Panc1 (cell line): ENCODE data around the gene SIN3B. TPM values are rescaled to one million over a fixed set of nuclear protein-coding genes. Genes with fewer than 3 reads are reported as not detected.

ENCODE experiments used
- ATAC-seq: fragments of 200-7000 bp; cut with Tn5 transposase; 2 replicates; pipeline ENCODE4 v1.9.1; 2020; ENCODE audit warnings: mild to moderate bottlenecking, moderate library complexity
- BruUV-seq: library from RNA; stranded (reverse); fragments of 400-500 nt; replicated peaks from 2 replicates; lab custom pipeline; 2021; lab: Mats Ljungman, UMichigan
- CTCF ChIA-PET: fragments of 300-600 bp; sonication (Branson Sonifier 250); formaldehyde crosslinking; loops from one replicate; lab custom pipeline; 2022; ENCODE audit warnings: antibody characterized with exemption; lab: Charles Lee
- POLR2A ChIA-PET: fragments of 300-600 bp; sonication (Branson Sonifier 250); formaldehyde crosslinking; loops from one replicate; lab custom pipeline; 2022; ENCODE audit warnings: antibody characterized with exemption; lab: Charles Lee
- DNase-seq: peaks from one replicate; pipeline ENCODE4 v3.0.0-alpha.2; 2010; ENCODE audit warnings: low read depth, low spot score
- H3K27ac ChIP-seq: 2 replicates; pipeline ENCODE4 v1.5.1; 2011; ENCODE audit warnings: mild to moderate bottlenecking, low read length, inconsistent platforms
- H3K27me3 ChIP-seq: fragments of 200-500 bp; sonication (Bioruptor generic); 2 replicates; pipeline ENCODE4 v1.6.0; 2014; ENCODE audit warnings: low read length, inconsistent platforms; ENCODE audit not compliant: control insufficient read depth, insufficient read depth
- H3K36me3 ChIP-seq: fragments of 200-500 bp; sonication (Bioruptor generic); 2 replicates; pipeline ENCODE4 v1.5.1; 2014; ENCODE audit warnings: inconsistent platforms, mild to moderate bottlenecking, low read length, moderate library complexity; ENCODE audit not compliant: control insufficient read depth, insufficient read depth
- H3K4me1 ChIP-seq: 2 replicates; pipeline ENCODE4 v1.5.1; 2011; ENCODE audit warnings: inconsistent platforms, mild to moderate bottlenecking, low read length, moderate library complexity; ENCODE audit not compliant: control insufficient read depth, insufficient read depth
- H3K4me3 ChIP-seq, 2 experiments: 2 replicates each; pipeline ENCODE4 v1.5.1; 2011 to 2012; ENCODE audit warnings: low read depth in 2 of 2, low read length in 2 of 2, mild to moderate bottlenecking in 2 of 2, inconsistent platforms in 1 of 2, moderate library complexity in 1 of 2
- H3K9me3 ChIP-seq: fragments of 200-500 bp; sonication (Bioruptor generic); 2 replicates; pipeline ENCODE4 v1.5.1; 2014; ENCODE audit warnings: low read depth, mild to moderate bottlenecking, inconsistent platforms, low read length, moderate library complexity; ENCODE audit not compliant: control insufficient read depth, insufficient read depth
- POLR2AphosphoS5 ChIP-seq: IDR thresholded peaks from 2 replicates; pipeline ENCODE4 v1.6.1; 2012; ENCODE audit warnings: mild to moderate bottlenecking, low read depth, low read length, moderate library complexity
- REST ChIP-seq, 2 experiments: IDR thresholded peaks; 2 replicates each; pipeline ENCODE4 v1.6.1; 2011 to 2012; ENCODE audit warnings: low read depth in 2 of 2, control low read depth in 1 of 2, low read length in 1 of 2, mild to moderate bottlenecking in 1 of 2, moderate library complexity in 1 of 2; ENCODE audit not compliant: insufficient read depth in 1 of 2
- SIN3A ChIP-seq: IDR thresholded peaks from 2 replicates; pipeline ENCODE4 v1.6.1; 2012; ENCODE audit warnings: low read depth, mild to moderate bottlenecking, low read length, moderate library complexity, borderline replicate concordance; ENCODE audit not compliant: insufficient read depth
- TCF7L2 ChIP-seq: IDR thresholded peaks from 2 replicates; pipeline ENCODE4 v1.6.1; 2011; ENCODE audit warnings: mild to moderate bottlenecking, low read depth, low read length, inconsistent platforms
- in situ Hi-C: cut with HindIII; loops from 2 replicates; pipeline ENCODE4 v1.10.0; 2016; ENCODE audit warnings: low sequenced_read_pairs, low pct_unique_long_range_greater_than_20kb
- intact Hi-C: fragments of 100-400 bp; cut with micrococcal nuclease; formaldehyde crosslinking; loops from one replicate; pipeline ENCODE4 v1.10.0; 2022; ENCODE audit not compliant: unreplicated experiment
- total RNA-seq: library from RNA; stranded (reverse); gene quantifications from one replicate; pipeline ENCODE4 v1.2.1, GENCODE V29; 2021; ENCODE audit not compliant: unreplicated experiment
- TF ChIP-seq, protein P1 (sequence below): fragments of 450-650 bp; IDR thresholded peaks from 2 replicates; pipeline ENCODE4 v1.5.1; 2017; ENCODE audit warnings: mild to moderate bottlenecking

The SIN3B gene
- total RNA-seq, 1 experiment from 2014 or later, result 47.0 TPM

GRCh38 chr19:16861011-16861410 lies 31.8 kb downstream of the SIN3B start:
- CTCF ChIA-PET, result no interaction called here
- POLR2A ChIA-PET, result no interaction called here
- Histone ChIP-seq H3K9me3 (no peaks in the 10 kb centered on the region), H3K27me3 (no peaks in the 10 kb centered on the region), H3K4me1 (no peaks in the 10 kb centered on the region), H3K4me3 (no peak overlapping the region), H3K36me3 (peaks cover 2% of the 10 kb centered on the region; the same call in 1 of the 2 replicates), H3K27ac (no peak overlapping the region)
- in situ Hi-C loops (no loop called here), intact Hi-C loops (no loop called here)
- ATAC-seq (no peak), DNase-seq (no peak)
- TF ChIP-seq, protein P1, sequence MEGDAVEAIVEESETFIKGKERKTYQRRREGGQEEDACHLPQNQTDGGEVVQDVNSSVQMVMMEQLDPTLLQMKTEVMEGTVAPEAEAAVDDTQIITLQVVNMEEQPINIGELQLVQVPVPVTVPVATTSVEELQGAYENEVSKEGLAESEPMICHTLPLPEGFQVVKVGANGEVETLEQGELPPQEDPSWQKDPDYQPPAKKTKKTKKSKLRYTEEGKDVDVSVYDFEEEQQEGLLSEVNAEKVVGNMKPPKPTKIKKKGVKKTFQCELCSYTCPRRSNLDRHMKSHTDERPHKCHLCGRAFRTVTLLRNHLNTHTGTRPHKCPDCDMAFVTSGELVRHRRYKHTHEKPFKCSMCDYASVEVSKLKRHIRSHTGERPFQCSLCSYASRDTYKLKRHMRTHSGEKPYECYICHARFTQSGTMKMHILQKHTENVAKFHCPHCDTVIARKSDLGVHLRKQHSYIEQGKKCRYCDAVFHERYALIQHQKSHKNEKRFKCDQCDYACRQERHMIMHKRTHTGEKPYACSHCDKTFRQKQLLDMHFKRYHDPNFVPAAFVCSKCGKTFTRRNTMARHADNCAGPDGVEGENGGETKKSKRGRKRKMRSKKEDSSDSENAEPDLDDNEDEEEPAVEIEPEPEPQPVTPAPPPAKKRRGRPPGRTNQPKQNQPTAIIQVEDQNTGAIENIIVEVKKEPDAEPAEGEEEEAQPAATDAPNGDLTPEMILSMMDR, result no peak
- TF ChIP-seq POLR2AphosphoS5 (no peak), SIN3A (no peak), REST (IDR thresholded peaks at IDR 0.05; ENCODE audit: insufficient read depth in 1 of 2, low read depth in 2 of 2, low read length in 1 of 2) (no peak), TCF7L2 (no peak)
- BruUV-seq, result no TSS peak

GRCh38 chr19:16861834-16862233 lies 32.6 kb downstream of the SIN3B start:
- ChIA-PET POLR2A (no interaction called here), CTCF (no interaction called here)
- in situ Hi-C loops, result no loop called here
- peaks cover 2% of the 10 kb centered on the region; the same call in 1 of the 2 replicates for H3K36me3 ChIP-seq
- DNase-seq (no peak), ATAC-seq (no peak)
- TF ChIP-seq, protein P1, result no peak
- TF ChIP-seq REST (IDR thresholded peaks at IDR 0.05; ENCODE audit: insufficient read depth in 1 of 2, low read depth in 2 of 2, low read length in 1 of 2), result no peak
- TF ChIP-seq SIN3A, result no peak
- no peak for TF ChIP-seq TCF7L2
- TF ChIP-seq POLR2AphosphoS5, result no peak
- H3K27ac ChIP-seq, result no peak overlapping the region
- no peaks in the 10 kb centered on the region for H3K4me1 ChIP-seq
- no TSS peak for BruUV-seq
- intact Hi-C loops, result no loop called here
- H3K9me3 ChIP-seq, result no peaks in the 10 kb centered on the region
- no peak overlapping the region for H3K4me3 ChIP-seq
- no peaks in the 10 kb centered on the region for H3K27me3 ChIP-seq
